Body of pancreas (tissue), 4 donors: ENCODE data around the gene ACSL6.

Experiments used
- CTCF ChIP-seq, 7 experiments: fragments of 450-650 bp in 4 of 7; fragments of 200-600 bp in 3 of 7; sonication (generic) in 3 of 7; IDR thresholded peaks; one replicate each; pipeline ENCODE4 v1.5.1; 2016 to 2019; ENCODE audit warnings: antibody characterized with exemption in 7 of 7
- POLR2A ChIP-seq, 3 donors: fragments of 450-650 bp; IDR thresholded peaks; one replicate each; pipeline ENCODE4 v1.6.1; 2016; ENCODE audit warnings: antibody characterized with exemption in 3 of 3, mild to moderate bottlenecking in 2 of 3

- TF ChIP-seq CTCF (IDR thresholded peaks at IDR 0.05) = no peak
- TF ChIP-seq POLR2A (IDR thresholded peaks at IDR 0.05) = no peak
Observed at GRCh38 chr5:132056610-132057497, 45.4 kb upstream of the ACSL6 start.
